MCF 10A (cell line): ENCODE measurements around the gene SLC6A7. TPM values are rescaled to one million over a fixed set of nuclear protein-coding genes. Genes with fewer than 3 reads are reported as not detected.
A peak's percentile ranks its signal among the peaks of the same experiment; 100 is the strongest.

Experiments
- BruUV-seq: library from RNA; stranded (reverse); fragments of 400-500 nt; replicated peaks from 2 replicates; lab custom pipeline; 2021; lab: Mats Ljungman, UMichigan
- CTCF ChIA-PET: fragments of 300-600 bp; sonication (Branson Sonifier 250); formaldehyde crosslinking; extraction: SDS; loops from one replicate; lab custom pipeline; 2021; ENCODE audit warnings: antibody characterized with exemption, inconsistent platforms; lab: Yijun Ruan, JAX
- POLR2A ChIA-PET: fragments of 300-600, 350-650 bp; sonication (Branson Sonifier 250); formaldehyde crosslinking; extraction: SDS; loops from one replicate; lab custom pipeline; 2020; ENCODE audit warnings: antibody characterized with exemption, inconsistent platforms; lab: Yijun Ruan, JAX
- DNase-seq: peaks from one replicate; pipeline ENCODE4 v3.0.0-alpha.2; 2018; ENCODE audit not compliant: unreplicated experiment
- H3K27ac Mint-ChIP-seq: one replicate; pipeline ENCODE4 v1.8.0; 2022; ENCODE audit warnings: mild to moderate bottlenecking, low read depth, mixed read lengths; ENCODE audit not compliant: unreplicated experiment
- H3K27me3 Mint-ChIP-seq: one replicate; pipeline ENCODE4 v1.8.0; 2022; ENCODE audit warnings: mixed read lengths; ENCODE audit not compliant: insufficient read depth, unreplicated experiment
- H3K36me3 Mint-ChIP-seq: one replicate; pipeline ENCODE4 v1.8.0; 2022; ENCODE audit warnings: mild to moderate bottlenecking, moderate library complexity, mixed read lengths; ENCODE audit not compliant: insufficient read depth, unreplicated experiment
- H3K4me1 Mint-ChIP-seq: one replicate; pipeline ENCODE4 v1.8.0; 2022; ENCODE audit warnings: mixed read lengths; ENCODE audit not compliant: insufficient read depth, unreplicated experiment
- H3K4me3 Mint-ChIP-seq: one replicate; pipeline ENCODE4 v1.8.0; 2022; ENCODE audit warnings: mild to moderate bottlenecking, moderate library complexity, mixed read lengths; ENCODE audit not compliant: unreplicated experiment
- H3K9me3 Mint-ChIP-seq: one replicate; pipeline ENCODE4 v1.8.0; 2022; ENCODE audit warnings: mixed read lengths; ENCODE audit not compliant: unreplicated experiment
- intact Hi-C: fragments of 100-400 bp; cut with micrococcal nuclease; formaldehyde crosslinking; loops from 2 replicates; pipeline ENCODE4 v1.14.1; 2022
- total RNA-seq: library from RNA; stranded (reverse); gene quantifications from 2 replicates; pipeline ENCODE4 v1.2.3, GENCODE V29; 2022
- TF ChIP-seq, protein P1 (sequence below): fragments of 200-600 bp; IDR thresholded peaks from one replicate; pipeline ENCODE4 v1.8.0; 2022; ENCODE audit warnings: antibody characterized with exemption, mild to moderate bottlenecking; ENCODE audit not compliant: unreplicated experiment

The SLC6A7 gene
- total RNA-seq, 1 experiment from 2014 or later: not detected

DNA sequence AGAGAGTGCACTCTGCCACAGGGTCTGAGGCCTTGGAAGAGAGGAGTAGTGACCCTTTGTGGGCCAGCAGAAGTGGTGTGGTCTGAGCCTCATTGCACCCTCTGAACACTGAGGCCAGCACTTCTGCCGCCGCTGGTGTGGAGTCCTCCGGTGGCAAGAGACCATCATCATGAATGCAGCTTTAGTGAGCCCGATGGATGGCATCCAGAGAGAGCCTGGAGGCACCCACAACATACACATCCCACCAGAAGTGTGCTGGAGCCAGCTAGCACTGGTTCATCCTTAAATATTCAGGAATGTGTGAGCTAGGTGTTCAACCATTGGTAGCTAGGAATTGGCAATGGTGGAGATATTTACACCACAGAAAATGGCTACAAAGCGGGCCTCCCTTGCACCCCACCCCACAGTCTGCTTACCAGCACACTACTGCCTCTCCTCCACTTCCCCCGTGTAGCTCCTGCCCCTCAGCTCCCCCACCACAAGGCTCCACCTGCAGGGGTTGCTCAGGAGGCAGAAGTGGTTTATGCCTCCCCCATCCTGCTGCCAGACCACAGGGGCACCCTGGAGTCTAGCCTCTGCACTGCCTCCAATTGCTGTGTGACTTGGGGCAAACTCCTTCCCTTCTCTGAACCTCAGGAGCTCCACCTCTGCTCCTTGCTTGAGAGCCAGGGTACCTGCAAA, 16.4 kb downstream of the SLC6A7 start:
- Mint-ChIP-seq H3K36me3 (no peaks in the 10 kb centered on the region), H3K4me1 (peaks cover 13% of the 10 kb centered on the region), H3K27me3 (peaks cover 10% of the 10 kb centered on the region), H3K9me3 (no peaks in the 10 kb centered on the region), H3K27ac (no peak overlapping the region), H3K4me3 (no peak overlapping the region)
- ChIA-PET POLR2A (interaction anchor here (0.6 to 1.3 kb wide), 7 partner anchors 24 to 489 kb away, joined by 3 to 4 read pairs (median 3); no protein-coding TSS in a partner anchor), CTCF (interaction anchor here (0.6 to 2.6 kb wide), 10 partner anchors 10 to 241 kb away, joined by 3 to 16 read pairs (median 4); no protein-coding TSS in a partner anchor)
- TF ChIP-seq, protein P1, sequence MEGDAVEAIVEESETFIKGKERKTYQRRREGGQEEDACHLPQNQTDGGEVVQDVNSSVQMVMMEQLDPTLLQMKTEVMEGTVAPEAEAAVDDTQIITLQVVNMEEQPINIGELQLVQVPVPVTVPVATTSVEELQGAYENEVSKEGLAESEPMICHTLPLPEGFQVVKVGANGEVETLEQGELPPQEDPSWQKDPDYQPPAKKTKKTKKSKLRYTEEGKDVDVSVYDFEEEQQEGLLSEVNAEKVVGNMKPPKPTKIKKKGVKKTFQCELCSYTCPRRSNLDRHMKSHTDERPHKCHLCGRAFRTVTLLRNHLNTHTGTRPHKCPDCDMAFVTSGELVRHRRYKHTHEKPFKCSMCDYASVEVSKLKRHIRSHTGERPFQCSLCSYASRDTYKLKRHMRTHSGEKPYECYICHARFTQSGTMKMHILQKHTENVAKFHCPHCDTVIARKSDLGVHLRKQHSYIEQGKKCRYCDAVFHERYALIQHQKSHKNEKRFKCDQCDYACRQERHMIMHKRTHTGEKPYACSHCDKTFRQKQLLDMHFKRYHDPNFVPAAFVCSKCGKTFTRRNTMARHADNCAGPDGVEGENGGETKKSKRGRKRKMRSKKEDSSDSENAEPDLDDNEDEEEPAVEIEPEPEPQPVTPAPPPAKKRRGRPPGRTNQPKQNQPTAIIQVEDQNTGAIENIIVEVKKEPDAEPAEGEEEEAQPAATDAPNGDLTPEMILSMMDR: no peak
- no peak for DNase-seq
- intact Hi-C loops: no loop called here
- BruUV-seq: no TSS peak

DNA sequence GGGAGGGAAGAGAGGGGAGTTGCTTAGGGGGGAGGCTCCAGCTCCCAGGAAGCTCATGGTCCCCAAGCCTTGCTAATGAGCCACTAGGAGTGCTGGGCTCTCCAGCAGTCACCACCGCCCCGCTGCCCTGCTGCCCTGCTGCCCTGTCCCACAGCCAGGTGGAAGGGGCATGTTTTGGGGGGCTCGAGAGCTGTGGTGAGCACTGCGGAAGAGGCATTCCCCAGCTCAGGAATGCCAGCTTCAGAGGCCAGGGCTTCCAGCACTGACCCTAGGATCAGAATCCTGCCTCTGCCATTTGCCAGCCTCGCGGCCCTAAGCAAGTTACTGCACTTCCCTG, 16.9 kb downstream of the SLC6A7 start:
- H3K27me3 Mint-ChIP-seq: peaks cover 9% of the 10 kb centered on the region
- no TSS peak for BruUV-seq
- DNase-seq: no peak
- no peak overlapping the region for H3K27ac Mint-ChIP-seq
- no peak overlapping the region for H3K4me3 Mint-ChIP-seq
- POLR2A ChIA-PET: interaction anchor here (0.6 to 1.3 kb wide), 6 partner anchors 25 to 489 kb away, joined by 3 read pairs; no protein-coding TSS in a partner anchor
- no peaks in the 10 kb centered on the region for H3K36me3 Mint-ChIP-seq
- intact Hi-C loops: no loop called here
- TF ChIP-seq, protein P1: no peak
- CTCF ChIA-PET: interaction anchor here (0.6 to 2.6 kb wide), 8 partner anchors 9 to 242 kb away, joined by 3 to 16 read pairs (median 4); no protein-coding TSS in a partner anchor
- H3K4me1 Mint-ChIP-seq: peaks cover 13% of the 10 kb centered on the region
- H3K9me3 Mint-ChIP-seq: no peaks in the 10 kb centered on the region

DNA sequence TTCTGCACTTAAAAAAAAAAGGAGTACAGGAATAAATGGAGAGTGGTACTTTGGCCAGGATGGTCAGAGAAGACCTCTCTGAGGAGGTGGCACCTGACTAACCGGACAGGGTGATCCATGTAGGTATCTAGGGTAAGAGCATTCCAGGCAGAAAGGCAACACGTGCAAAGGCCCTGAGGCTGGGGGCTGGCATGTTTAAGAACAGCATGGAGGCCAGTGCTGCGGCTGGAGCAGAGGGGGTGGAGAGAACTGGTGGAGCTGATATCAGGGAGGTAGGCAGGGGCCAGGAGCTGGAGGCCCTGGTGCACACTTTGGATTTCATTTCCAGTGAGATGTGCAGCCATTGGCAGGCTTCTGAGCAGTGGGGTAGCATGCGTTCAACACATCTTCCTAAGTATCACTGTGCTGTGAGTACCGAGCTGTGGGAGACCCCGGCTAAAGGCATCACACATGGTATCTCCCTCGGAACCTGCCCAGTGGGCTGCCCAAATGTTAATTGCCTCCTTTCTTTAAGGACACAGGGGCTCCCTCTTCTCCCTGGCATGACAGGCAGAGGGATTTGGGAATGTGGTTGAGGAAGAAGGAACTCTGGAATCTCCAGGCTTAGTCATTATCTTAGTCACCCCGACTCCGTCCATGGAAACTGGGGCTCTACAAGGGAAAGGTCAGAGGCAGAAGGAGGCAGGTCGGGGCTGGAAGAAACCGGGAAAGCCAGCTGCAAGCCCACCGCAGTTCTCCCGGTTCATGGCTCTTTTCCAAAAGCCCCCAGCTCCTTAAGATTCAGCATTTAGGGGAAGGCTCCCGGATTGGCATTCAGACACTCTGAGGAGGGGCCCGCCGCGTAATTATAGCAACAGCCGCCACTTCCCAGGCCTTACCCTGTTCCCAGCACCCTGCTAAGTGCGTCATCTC, 18.6 kb downstream of the SLC6A7 start:
- Mint-ChIP-seq H3K27ac (peak overlapping the region; percentile 63), H3K36me3 (no peaks in the 10 kb centered on the region), H3K27me3 (no peaks in the 10 kb centered on the region), H3K9me3 (no peaks in the 10 kb centered on the region), H3K4me1 (peaks cover 13% of the 10 kb centered on the region), H3K4me3 (no peak overlapping the region)
- BruUV-seq: no TSS peak
- intact Hi-C loops: no loop called here
- ChIA-PET CTCF (interaction anchor here (0.9 to 2.6 kb wide), 5 partner anchors 11 to 142 kb away, joined by 3 to 16 read pairs (median 4); no protein-coding TSS in a partner anchor), POLR2A (interaction anchor here (1.1 kb wide), 1 partner anchor 111 kb away, joined by 3 read pairs; no protein-coding TSS in a partner anchor)
- peak; percentile 80 for DNase-seq
- TF ChIP-seq, protein P1: no peak
